ENCODE measurements around the gene UNKL.
"Not testable (repeated sequence)": the region's sequence is repeated elsewhere in the genome, so short reads cannot be mapped to it uniquely, and the experiment has no call there.

Gene UNKL

GRCh38 chr16:1445518-1446203 lies 31.2 kb upstream of the UNKL start:
- no peak for DNase-seq

- no peak for DNase-seq
Measured at GRCh38 chr16:1444730-1445517, 30.4 kb upstream of the UNKL start.

GRCh38 chr16:1443980-1444729 lies 29.7 kb upstream of the UNKL start, which contains the start of gene CCDC154:
Gene CCDC154 (minus strand): TSS chr16:1444556. CDS start chr16:1444322, 234 bp downstream.
- no peak for DNase-seq

- DNase-seq: no peak
Measured at GRCh38 chr16:1443403-1443973, 29.0 kb upstream of the UNKL start.

- no peak for DNase-seq
Measured at GRCh38 chr16:1442697-1443096, 28.2 kb upstream of the UNKL start.

- DNase-seq: no peak
Measured at GRCh38 chr16:1441391-1441829, 26.9 kb upstream of the UNKL start.

- not testable (repeated sequence) for DNase-seq
Measured at GRCh38 chr16:1439699-1440074, 25.2 kb upstream of the UNKL start.

- no peak for DNase-seq
Measured at GRCh38 chr16:1439058-1439698, 24.7 kb upstream of the UNKL start.

- no peak for DNase-seq
Measured at GRCh38 chr16:1438229-1439057, 23.9 kb upstream of the UNKL start.

GRCh38 chr16:1437606-1438005 lies 23.1 kb upstream of the UNKL start:
- DNase-seq: no peak

- DNase-seq: no peak
Measured at GRCh38 chr16:1436731-1437355, 22.3 kb upstream of the UNKL start.

- DNase-seq: no peak
Measured at GRCh38 chr16:1435921-1436697, 21.6 kb upstream of the UNKL start.

GRCh38 chr16:1434644-1435592 lies 20.4 kb upstream of the UNKL start:
- no peak for DNase-seq

GRCh38 chr16:1433756-1434155 lies 19.3 kb upstream of the UNKL start:
- no peak for DNase-seq

GRCh38 chr16:1433263-1433560 lies 18.7 kb upstream of the UNKL start:
- no peak for DNase-seq

GRCh38 chr16:1432388-1433262 lies 18.1 kb upstream of the UNKL start:
- DNase-seq: no peak

- no peak for DNase-seq
Measured at GRCh38 chr16:1431497-1432270, 17.2 kb upstream of the UNKL start.
